GM12801 (cell line): ENCODE data around the gene ZFP82.

Source experiments
- CTCF ChIP-seq: IDR thresholded peaks from one replicate; pipeline ENCODE4 v1.5.1; 2011; ENCODE audit warnings: control low read depth; ENCODE audit not compliant: insufficient read length; ENCODE audit errors: extremely low read depth

Gene ZFP82

GRCh38 chr19:36398571-36398970 lies 19.9 kb downstream of the ZFP82 start:
- TF ChIP-seq CTCF: no peak

GRCh38 chr19:36392916-36393673 lies 25.3 kb downstream of the ZFP82 start:
- no peak for TF ChIP-seq CTCF

- TF ChIP-seq CTCF: no peak
Measured at GRCh38 chr19:36379510-36379819, 39.0 kb downstream of the ZFP82 start.

- no peak for TF ChIP-seq CTCF
Measured at GRCh38 chr19:36378625-36379509, 39.6 kb downstream of the ZFP82 start, which contains the start of gene ZFP14. TSS of gene ZFP14 (minus strand) at chr19:36379201. CDS start at chr19:36367892, 11,309 bp downstream.

GRCh38 chr19:36377541-36378178 lies 40.8 kb downstream of the ZFP82 start:
- no peak for TF ChIP-seq CTCF

GRCh38 chr19:36373638-36374156 lies 44.7 kb downstream of the ZFP82 start:
- no peak for TF ChIP-seq CTCF

GRCh38 chr19:36371886-36372285 lies 46.6 kb downstream of the ZFP82 start:
- TF ChIP-seq CTCF: no peak
